H9 (cell line): ENCODE data around the gene RAB1B. TPM values are rescaled to one million over a fixed set of nuclear protein-coding genes. Genes with fewer than 3 reads are reported as not detected.

Experiments used
- DNase-seq: peaks from one replicate; pipeline ENCODE4 v3.0.0-alpha.2; 2017
- H2AFZ ChIP-seq: one replicate; pipeline ENCODE4 v1.6.1; 2013; ENCODE audit warnings: mild to moderate bottlenecking, low read length, control low read depth, moderate library complexity
- H2AK5ac ChIP-seq: 2 replicates; pipeline ENCODE4 v1.6.1; 2013; ENCODE audit warnings: low read length, control low read depth, mixed read lengths; ENCODE audit not compliant: insufficient read length
- H2BK120ac ChIP-seq: one replicate; pipeline ENCODE4 v1.6.1; 2013; ENCODE audit warnings: low read depth, mild to moderate bottlenecking, low read length, control low read depth, inconsistent platforms; ENCODE audit not compliant: poor library complexity, severe bottlenecking
- H2BK12ac ChIP-seq: 2 replicates; pipeline ENCODE4 v1.6.1; 2013; ENCODE audit warnings: low read length, control low read depth, mixed read lengths, low read depth; ENCODE audit not compliant: insufficient read length
- H2BK15ac ChIP-seq: 2 replicates; pipeline ENCODE4 v1.6.1; 2013; ENCODE audit warnings: low read depth, low read length, control low read depth
- H2BK20ac ChIP-seq: one replicate; pipeline ENCODE4 v1.6.1; 2013; ENCODE audit warnings: low read depth, mild to moderate bottlenecking, low read length, control low read depth, inconsistent platforms; ENCODE audit not compliant: poor library complexity, severe bottlenecking
- H2BK5ac ChIP-seq: 2 replicates; pipeline ENCODE4 v1.6.1; 2013; ENCODE audit warnings: low read length, control low read depth, mixed read lengths; ENCODE audit not compliant: insufficient read length
- H3K14ac ChIP-seq: 2 replicates; pipeline ENCODE4 v1.6.1; 2013; ENCODE audit warnings: low read length, control low read depth; ENCODE audit not compliant: insufficient read depth
- H3K18ac ChIP-seq: 2 replicates; pipeline ENCODE4 v1.6.1; 2013; ENCODE audit warnings: low read depth, mild to moderate bottlenecking, mixed read lengths, low read length, control low read depth; ENCODE audit not compliant: insufficient read length
- H3K23ac ChIP-seq: 2 replicates; pipeline ENCODE4 v1.6.1; 2013; ENCODE audit warnings: low read length, control low read depth, mixed read lengths, low read depth; ENCODE audit not compliant: insufficient read length
- H3K23me2 ChIP-seq: 2 replicates; pipeline ENCODE4 v1.6.1; 2013; ENCODE audit warnings: low read depth, mild to moderate bottlenecking, mixed read lengths, low read length, control low read depth; ENCODE audit not compliant: insufficient read length, poor library complexity, severe bottlenecking
- H3K27ac ChIP-seq: 2 replicates; pipeline ENCODE4 v1.5.1; 2013; ENCODE audit warnings: low read length, control low read depth, mixed read lengths, low read depth; ENCODE audit not compliant: insufficient read length
- H3K27me3 ChIP-seq: 2 replicates; pipeline ENCODE4 v1.6.1; 2013; ENCODE audit warnings: low read length, control low read depth, inconsistent platforms; ENCODE audit not compliant: insufficient read depth
- H3K4ac ChIP-seq: 2 replicates; pipeline ENCODE4 v1.6.1; 2013; ENCODE audit warnings: low read depth, mild to moderate bottlenecking, control low read depth, inconsistent platforms, low read length, moderate library complexity
- H3K4me1 ChIP-seq: 2 replicates; pipeline ENCODE4 v1.6.1; 2013; ENCODE audit warnings: low read length, control low read depth, inconsistent platforms; ENCODE audit not compliant: insufficient read depth
- H3K4me2 ChIP-seq: 2 replicates; pipeline ENCODE4 v1.6.1; 2013; ENCODE audit warnings: low read length, control low read depth, mixed read lengths; ENCODE audit not compliant: insufficient read length, insufficient read depth
- H3K56ac ChIP-seq: 2 replicates; pipeline ENCODE4 v1.6.1; 2013; ENCODE audit warnings: low read depth, mild to moderate bottlenecking, mixed read lengths, low read length, control low read depth; ENCODE audit not compliant: insufficient read length
- H3K79me1 ChIP-seq: 2 replicates; pipeline ENCODE4 v1.6.1; 2013; ENCODE audit warnings: low read depth, mild to moderate bottlenecking, moderate library complexity, low read length, control low read depth, inconsistent platforms; ENCODE audit not compliant: insufficient read depth, poor library complexity, severe bottlenecking
- H3K79me2 ChIP-seq: 2 replicates; pipeline ENCODE4 v1.6.1; 2013; ENCODE audit warnings: low read length, control low read depth, inconsistent platforms; ENCODE audit not compliant: insufficient read depth
- H3K9ac ChIP-seq: 2 replicates; pipeline ENCODE4 v1.6.1; 2013; ENCODE audit warnings: low read length, control low read depth, mixed read lengths; ENCODE audit not compliant: insufficient read length; ENCODE audit errors: extremely low read depth
- H3K9me3 ChIP-seq: one replicate; pipeline ENCODE4 v1.6.1; 2013; ENCODE audit warnings: low read depth, low read length, inconsistent platforms; ENCODE audit not compliant: control insufficient read depth
- H3T11ph ChIP-seq: one replicate; pipeline ENCODE4 v1.6.1; 2013; ENCODE audit warnings: mild to moderate bottlenecking, low read length, control low read depth, inconsistent platforms
- H4K20me1 ChIP-seq: one replicate; pipeline ENCODE4 v1.6.1; 2013; ENCODE audit not compliant: control insufficient read depth, insufficient read length, insufficient read depth
- H4K5ac ChIP-seq: 2 replicates; pipeline ENCODE4 v1.6.1; 2013; ENCODE audit warnings: low read depth, mild to moderate bottlenecking, mixed read lengths, low read length, control low read depth; ENCODE audit not compliant: insufficient read length
- H4K8ac ChIP-seq: replicated peaks from 2 replicates; pipeline ENCODE4 v1.6.1; 2013; ENCODE audit warnings: low read length, control low read depth, mixed read lengths, low read depth; ENCODE audit not compliant: insufficient read length
- H4K91ac ChIP-seq: 2 replicates; pipeline ENCODE4 v1.6.1; 2013; ENCODE audit warnings: low read depth, mild to moderate bottlenecking, moderate library complexity, mixed read lengths, low read length, control low read depth; ENCODE audit not compliant: insufficient read length
- H3K27ac Mint-ChIP-seq, 3 experiments: 2 replicates in 2 of 3; 3 replicates in 1 of 3; pipeline ENCODE4 v1.8.0; 2020 to 2021; ENCODE audit warnings: mixed read lengths in 3 of 3, mild to moderate bottlenecking in 1 of 3, moderate library complexity in 1 of 3
- H3K27me3 Mint-ChIP-seq: 2 replicates; pipeline ENCODE4 v1.8.0; 2021; ENCODE audit warnings: low read depth, mild to moderate bottlenecking, moderate library complexity, mixed read lengths
- H3K36me3 Mint-ChIP-seq, 3 experiments: 2 replicates in 2 of 3; 3 replicates in 1 of 3; pipeline ENCODE4 v1.8.0; 2020 to 2021; ENCODE audit warnings: low read depth in 3 of 3, mixed read lengths in 3 of 3; ENCODE audit not compliant: insufficient read depth in 1 of 3
- H3K4me1 Mint-ChIP-seq, 2 experiments: 2 replicates each; pipeline ENCODE4 v1.8.0; 2020; ENCODE audit warnings: mixed read lengths in 2 of 2
- H3K4me3 Mint-ChIP-seq, 2 experiments: 2 replicates in 1 of 2; 3 replicates in 1 of 2; pipeline ENCODE4 v1.8.0; 2020 to 2021; ENCODE audit warnings: mild to moderate bottlenecking in 2 of 2, mixed read lengths in 2 of 2, moderate library complexity in 1 of 2
- H3K9me3 Mint-ChIP-seq, 2 experiments: 2 replicates in 1 of 2; 3 replicates in 1 of 2; pipeline ENCODE4 v1.8.0; 2020; ENCODE audit warnings: mild to moderate bottlenecking in 2 of 2, mixed read lengths in 2 of 2, moderate library complexity in 1 of 2
- CTCF ChIP-seq: fragments of 200-600 bp; sonication (generic); conservative IDR thresholded peaks from 3 replicates; pipeline ENCODE4 v1.8.0; 2021; ENCODE audit warnings: antibody characterized with exemption, mild to moderate bottlenecking
- WGBS: extraction: QIAGEN DNeasy Blood & Tissue Kit; methylation state at CpG from one replicate; pipeline ENCODE4 v1.1.7; 2013; ENCODE audit warnings: missing lambda C conversion rate, low lambda C conversion rate, mixed read lengths; ENCODE audit not compliant: insufficient read length; ENCODE audit errors: extremely low coverage; 5-methylcytosine and 5-hydroxymethylcytosine counted together
- total RNA-seq: library from RNA; stranded (reverse); gene quantifications from 2 replicates; pipeline ENCODE4 v1.2.1, GENCODE V29; 2021

The RAB1B gene
- total RNA-seq, 1 experiment from 2014 or later = 118 TPM

DNA sequence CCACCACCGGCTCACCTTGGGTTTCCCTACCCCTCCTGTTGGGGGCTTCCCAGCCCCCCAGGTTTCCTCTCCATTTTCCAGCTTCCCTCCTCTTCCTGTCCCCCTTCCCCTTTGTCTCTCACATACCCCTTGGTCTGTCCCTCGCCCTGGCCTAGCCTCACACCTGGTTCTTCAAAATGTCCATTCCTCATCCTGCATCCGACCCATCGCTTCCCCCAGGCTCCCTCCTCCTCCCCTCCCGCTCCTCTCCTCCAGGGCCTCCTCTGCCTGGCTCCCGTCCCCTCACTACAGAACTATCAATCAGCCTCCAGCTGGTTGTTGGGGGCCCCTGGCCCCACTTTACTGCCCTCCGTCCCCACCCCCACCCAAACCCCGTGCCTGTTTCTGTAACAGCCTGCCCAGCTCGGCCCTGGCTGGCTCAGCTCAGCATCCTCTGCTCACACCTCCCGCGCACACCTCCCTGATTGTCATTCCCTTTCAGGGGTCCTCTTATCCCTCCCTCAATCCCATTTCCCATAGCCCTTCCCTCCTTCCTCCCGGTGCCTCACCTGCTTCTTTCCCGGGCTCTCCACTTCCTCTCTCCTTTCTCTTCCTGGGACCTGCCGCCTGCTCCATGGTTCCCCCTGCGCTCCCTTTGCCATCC is 10.8 kb downstream of the RAB1B start:
- Mint-ChIP-seq H3K4me1 (peaks cover 26 to 29% of the 10 kb centered on the region in 2 experiments), H3K27me3 (peaks cover 23% of the 10 kb centered on the region), H3K27ac (peak overlapping the region in 2 of 3 experiments; percentile 35 to 61; a peak in 2 of 7 replicates), H3K4me3 (peak overlapping the region; percentile 62 to 82), H3K36me3 (peaks cover 0 to 15% (median 13%) of the 10 kb centered on the region in 3 experiments; a peak in 6 of 7 replicates), H3K9me3 (no peaks in the 10 kb centered on the region)
- Histone ChIP-seq H3K23ac (no peak overlapping the region), H3T11ph (no peak overlapping the region), H2BK5ac (no peak overlapping the region), H3K79me2 (no peaks in the 10 kb centered on the region), H2AK5ac (no peak overlapping the region), H4K91ac (no peak overlapping the region), H3K9me3 (no peaks in the 10 kb centered on the region), H4K20me1 (no peaks in the 10 kb centered on the region), H3K56ac (no peak overlapping the region), H3K79me1 (no peaks in the 10 kb centered on the region), H2BK120ac (no peak overlapping the region), H3K18ac (peak overlapping the region; percentile 24), H2BK20ac (no peak overlapping the region), H3K4me2 (peak overlapping the region; percentile 18), H3K9ac (no peak overlapping the region), H4K5ac (no peak overlapping the region), H4K8ac (no peak overlapping the region), H3K27me3 (no peaks in the 10 kb centered on the region), H3K27ac (no peak overlapping the region), H3K4ac (no peak overlapping the region; the same call in 1 of the 2 replicates), H2BK15ac (no peak overlapping the region), H3K4me1 (no peaks in the 10 kb centered on the region), H3K23me2 (no peaks in the 10 kb centered on the region), H2BK12ac (no peak overlapping the region), H3K14ac (peak overlapping the region; percentile 51; the same call in 1 of the 2 replicates), H2AFZ (no peak overlapping the region)
- DNase-seq = no peak
- no CpG with 5 or more reads among the region's 15 CpGs for WGBS
- TF ChIP-seq CTCF = no peak
